AG10803 (cell line): ENCODE data around the gene CDK17.

Experiments used
- DNase-seq: peaks from one replicate; pipeline ENCODE4 v3.0.0; 2010; ENCODE audit warnings: low read depth
- H3K4me3 ChIP-seq: 2 replicates; pipeline ENCODE4 v1.5.1; 2011; ENCODE audit warnings: mild to moderate bottlenecking, low read length, control low read depth
- CTCF ChIP-seq: conservative IDR thresholded peaks from 2 replicates; pipeline ENCODE4 v1.5.1; 2011; ENCODE audit warnings: mild to moderate bottlenecking, low read length, control low read depth, inconsistent platforms

CDK17 gene

GRCh38 chr12:96234591-96235483 is 165.4 kb downstream of the CDK17 start:
- no peak overlapping the region for H3K4me3 ChIP-seq
- no peak for DNase-seq
- no peak for TF ChIP-seq CTCF

- no peak; the same call in 1 of the 2 replicates for TF ChIP-seq CTCF
- DNase-seq, result peak; percentile 99
- H3K4me3 ChIP-seq, result no peak overlapping the region
Measured at GRCh38 chr12:96233939-96234461, 166.2 kb downstream of the CDK17 start.

- DNase-seq, result no peak
- TF ChIP-seq CTCF, result no peak
- H3K4me3 ChIP-seq, result no peak overlapping the region
Measured at GRCh38 chr12:96233168-96233567, 167.1 kb downstream of the CDK17 start.

- no peak overlapping the region for H3K4me3 ChIP-seq
- no peak for DNase-seq
- TF ChIP-seq CTCF, result no peak
Measured at GRCh38 chr12:96230646-96231045, 169.6 kb downstream of the CDK17 start.

- H3K4me3 ChIP-seq, result no peak overlapping the region
- no peak for TF ChIP-seq CTCF
- no peak for DNase-seq
Measured at GRCh38 chr12:96228566-96229248, 171.5 kb downstream of the CDK17 start.
